Epithelial cell of proximal tubule (primary cell): ENCODE results near the gene SETD7. TPM values are rescaled to one million over a fixed set of nuclear protein-coding genes. Genes with fewer than 3 reads are reported as not detected.

Experiments
- DNase-seq: peaks from one replicate; pipeline ENCODE4 v3.0.0-alpha.2; 2011; ENCODE audit warnings: low read depth
- H3K4me3 ChIP-seq: 2 replicates; pipeline ENCODE4 v1.5.1; 2011; ENCODE audit warnings: low read depth, mild to moderate bottlenecking, low read length
- CTCF ChIP-seq: conservative IDR thresholded peaks from 2 replicates; pipeline ENCODE4 v1.5.1; 2012; ENCODE audit warnings: low read depth, mild to moderate bottlenecking, low read length
- total RNA-seq: library from RNA; depleted of rRNA; stranded (reverse); fragments of >200 nt; gene quantifications from 2 replicates; pipeline ENCODE4 v1.2.3, GENCODE V29; 2015

SETD7 gene
- total RNA-seq, 1 donor from 2014 or later = 21.7 TPM

- DNase-seq = no peak
- TF ChIP-seq CTCF = no peak
- H3K4me3 ChIP-seq = peak overlapping the region; percentile 69
Measured at GRCh38 chr4:139557556-139558110, 1.6 kb upstream of the SETD7 start.

- no peak for DNase-seq
- TF ChIP-seq CTCF = no peak
- peak overlapping the region; percentile 69 for H3K4me3 ChIP-seq
Measured at GRCh38 chr4:139556724-139557555, 921 bp upstream of the SETD7 start.

- TF ChIP-seq CTCF = no peak
- no peak for DNase-seq
- peak overlapping the region; percentile 69 for H3K4me3 ChIP-seq
Measured at GRCh38 chr4:139555705-139556070, 331 bp downstream of the SETD7 start.

GRCh38 chr4:139554893-139555704 lies 920 bp downstream of the SETD7 start:
- no peak for TF ChIP-seq CTCF
- H3K4me3 ChIP-seq = peak overlapping the region; percentile 69
- DNase-seq = no peak

GRCh38 chr4:139554642-139554892 lies 1.5 kb downstream of the SETD7 start:
- H3K4me3 ChIP-seq = peak overlapping the region; percentile 69
- no peak for DNase-seq
- no peak for TF ChIP-seq CTCF

GRCh38 chr4:139553751-139554641 lies 2.0 kb downstream of the SETD7 start:
- TF ChIP-seq CTCF = no peak
- DNase-seq = no peak
- peak overlapping the region; percentile 69 for H3K4me3 ChIP-seq
